GM12872 (cell line): ENCODE data around the gene MLF2.

Source experiments
- CTCF ChIP-seq: IDR thresholded peaks from 3 replicates; pipeline ENCODE4 v1.5.1; 2011; ENCODE audit warnings: low read depth, mild to moderate bottlenecking, low read length, moderate library complexity; ENCODE audit not compliant: insufficient read depth

Gene MLF2

GRCh38 chr12:6790496-6791150 lies 37.7 kb upstream of the MLF2 start:
- TF ChIP-seq CTCF: no peak

- TF ChIP-seq CTCF: no peak
These were observed 36.3 kb upstream of the MLF2 start, which contains the start of gene CD4 for GRCh38 chr12:6788972-6789924. Gene CD4, plus strand, starts transcription at chr12:6789528. Its CDS starts 10,611 bp downstream, at chr12:6800139.

- no peak for TF ChIP-seq CTCF
These were observed 34.4 kb upstream of the MLF2 start for GRCh38 chr12:6787309-6787708.

- TF ChIP-seq CTCF: no peak
These were observed 33.6 kb upstream of the MLF2 start for GRCh38 chr12:6786416-6787094.

- no peak for TF ChIP-seq CTCF
These were observed 31.8 kb upstream of the MLF2 start for GRCh38 chr12:6784761-6785160.

GRCh38 chr12:6784296-6784695 lies 31.4 kb upstream of the MLF2 start:
- no peak for TF ChIP-seq CTCF

- TF ChIP-seq CTCF: no peak
These were observed 30.9 kb upstream of the MLF2 start for GRCh38 chr12:6783828-6784227.
